ENCODE results near the gene SHH.
A peak's percentile ranks its signal among the peaks of the same experiment; 100 is the strongest.

SHH gene

DNA sequence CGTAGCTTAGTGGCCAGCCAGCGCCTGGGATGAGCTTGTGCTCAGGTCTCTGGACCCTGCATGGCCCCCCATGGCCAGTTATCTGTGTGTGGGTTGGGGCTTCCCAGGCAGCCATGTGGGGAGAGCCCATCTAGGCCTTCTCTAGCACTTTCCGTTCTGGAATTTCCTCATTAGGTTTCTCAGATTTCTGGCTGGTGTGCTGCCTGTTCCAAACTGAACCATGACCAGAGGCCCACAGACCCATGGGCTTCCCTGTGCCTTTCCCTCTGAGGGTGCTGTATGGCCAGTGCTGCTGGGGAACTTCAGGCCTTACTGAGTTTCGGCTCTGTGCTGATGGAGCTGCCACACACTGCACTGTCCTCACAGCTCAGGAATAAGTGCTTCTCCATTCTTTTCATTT is 50.2 kb downstream of the SHH start:
- TF ChIP-seq, protein P1, sequence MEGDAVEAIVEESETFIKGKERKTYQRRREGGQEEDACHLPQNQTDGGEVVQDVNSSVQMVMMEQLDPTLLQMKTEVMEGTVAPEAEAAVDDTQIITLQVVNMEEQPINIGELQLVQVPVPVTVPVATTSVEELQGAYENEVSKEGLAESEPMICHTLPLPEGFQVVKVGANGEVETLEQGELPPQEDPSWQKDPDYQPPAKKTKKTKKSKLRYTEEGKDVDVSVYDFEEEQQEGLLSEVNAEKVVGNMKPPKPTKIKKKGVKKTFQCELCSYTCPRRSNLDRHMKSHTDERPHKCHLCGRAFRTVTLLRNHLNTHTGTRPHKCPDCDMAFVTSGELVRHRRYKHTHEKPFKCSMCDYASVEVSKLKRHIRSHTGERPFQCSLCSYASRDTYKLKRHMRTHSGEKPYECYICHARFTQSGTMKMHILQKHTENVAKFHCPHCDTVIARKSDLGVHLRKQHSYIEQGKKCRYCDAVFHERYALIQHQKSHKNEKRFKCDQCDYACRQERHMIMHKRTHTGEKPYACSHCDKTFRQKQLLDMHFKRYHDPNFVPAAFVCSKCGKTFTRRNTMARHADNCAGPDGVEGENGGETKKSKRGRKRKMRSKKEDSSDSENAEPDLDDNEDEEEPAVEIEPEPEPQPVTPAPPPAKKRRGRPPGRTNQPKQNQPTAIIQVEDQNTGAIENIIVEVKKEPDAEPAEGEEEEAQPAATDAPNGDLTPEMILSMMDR (IDR thresholded peaks at IDR 0.05; ENCODE audit: low read depth, low read length, missing control alignments) = no peak
- no peaks in the 10 kb centered on the region for H3K27me3 ChIP-seq (replicated peaks)
- no peak overlapping the region for H3K27ac ChIP-seq
- in situ Hi-C loops (cut with HindIII; ENCODE audit: low pct_ligation_motif_present, low sequenced_read_pairs) = no loop called here
- no peak for DNase-seq
- peaks cover 9% of the 10 kb centered on the region for H3K36me3 ChIP-seq (replicated peaks)
- no peak overlapping the region for H3K4me3 ChIP-seq (ENCODE audit: low read depth, low read length)

DNA sequence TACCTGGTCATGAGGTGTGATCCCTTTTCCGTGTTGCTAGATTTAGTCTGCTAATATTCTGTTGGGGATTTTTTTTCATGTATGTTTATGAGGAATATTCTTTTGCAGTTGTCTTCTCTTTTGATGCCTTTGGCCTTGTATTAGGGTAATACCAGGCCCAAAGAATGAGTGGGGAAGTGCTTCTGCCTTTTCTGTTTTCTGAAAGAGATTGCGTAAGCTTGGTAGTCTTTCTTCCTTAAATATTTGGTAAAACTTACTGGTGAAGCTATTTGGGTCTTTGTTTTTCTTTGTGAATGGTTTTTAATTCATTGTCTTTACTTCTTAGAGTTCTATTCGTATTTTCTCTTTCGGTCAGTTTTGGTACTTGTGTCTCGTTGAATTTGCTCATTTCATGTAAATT is 51.1 kb downstream of the SHH start:
- in situ Hi-C loops (cut with HindIII; ENCODE audit: low pct_ligation_motif_present, low sequenced_read_pairs) = no loop called here
- Histone ChIP-seq H3K27ac (no peak overlapping the region), H3K36me3 (replicated peaks) (peaks cover 5% of the 10 kb centered on the region), H3K4me3 (ENCODE audit: low read depth, low read length) (no peak overlapping the region), H3K27me3 (replicated peaks) (no peaks in the 10 kb centered on the region)
- DNase-seq = no peak
- TF ChIP-seq, protein P1 (IDR thresholded peaks at IDR 0.05; ENCODE audit: low read depth, low read length, missing control alignments) = no peak

DNA sequence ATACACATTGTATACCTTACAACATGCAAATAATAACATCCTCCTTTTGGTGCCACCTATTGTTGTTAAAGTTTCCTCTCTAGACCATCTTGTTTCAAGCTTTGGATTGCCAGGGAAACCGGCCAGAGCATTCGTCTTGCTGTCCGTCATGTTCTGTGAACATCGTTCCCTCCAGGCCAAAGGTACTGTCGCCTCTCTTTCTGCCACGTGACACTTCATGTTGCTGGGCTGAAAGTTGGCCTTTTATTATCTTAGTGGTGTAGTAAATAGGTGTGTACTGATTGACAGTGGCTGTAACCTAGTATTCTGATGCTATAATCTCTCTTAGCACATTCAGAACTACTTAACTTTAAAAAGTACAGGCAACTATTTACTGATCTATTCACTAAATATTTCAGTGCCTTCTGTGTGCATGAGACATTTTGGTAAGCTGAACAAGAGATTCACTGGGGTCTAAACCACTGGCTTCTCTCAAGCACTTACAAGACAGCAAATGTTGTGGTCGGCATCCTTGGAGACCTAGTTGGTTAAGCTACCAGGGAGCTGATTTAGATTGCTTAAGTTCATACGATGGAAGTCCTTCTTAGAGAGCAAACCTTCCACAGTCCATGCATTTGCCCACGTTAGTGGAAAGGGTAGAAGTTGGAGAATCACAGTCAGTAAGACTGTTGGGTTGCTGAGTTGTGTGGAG is 52.4 kb downstream of the SHH start:
- TF ChIP-seq, protein P1 (IDR thresholded peaks at IDR 0.05; ENCODE audit: low read depth, low read length, missing control alignments) = no peak
- H3K27ac ChIP-seq = no peak overlapping the region
- no peaks in the 10 kb centered on the region for H3K27me3 ChIP-seq (replicated peaks)
- in situ Hi-C loops (cut with HindIII; ENCODE audit: low pct_ligation_motif_present, low sequenced_read_pairs) = no loop called here
- no peak for DNase-seq
- H3K4me3 ChIP-seq (ENCODE audit: low read depth, low read length) = no peak overlapping the region
- H3K36me3 ChIP-seq (replicated peaks) = peaks cover 5% of the 10 kb centered on the region

- Histone ChIP-seq H3K27ac (no peak overlapping the region), H3K27me3 (replicated peaks) (no peaks in the 10 kb centered on the region), H3K36me3 (replicated peaks) (peaks cover 5% of the 10 kb centered on the region), H3K4me3 (ENCODE audit: low read depth, low read length) (no peak overlapping the region)
- in situ Hi-C loops (cut with HindIII; ENCODE audit: low pct_ligation_motif_present, low sequenced_read_pairs) = no loop called here
- peak; percentile 36 for DNase-seq
- TF ChIP-seq, protein P1 (IDR thresholded peaks at IDR 0.05; ENCODE audit: low read depth, low read length, missing control alignments) = no peak
These were observed 53.9 kb downstream of the SHH start for GRCh38 chr7:155758348-155758747.

- DNase-seq = no peak
- no peak overlapping the region for H3K4me3 ChIP-seq (ENCODE audit: low read depth, low read length)
- TF ChIP-seq, protein P1 (IDR thresholded peaks at IDR 0.05; ENCODE audit: low read depth, low read length, missing control alignments) = no peak
- no peak overlapping the region for H3K27ac ChIP-seq
- in situ Hi-C loops (cut with HindIII; ENCODE audit: low pct_ligation_motif_present, low sequenced_read_pairs) = no loop called here
- peaks cover 5% of the 10 kb centered on the region for H3K36me3 ChIP-seq (replicated peaks)
- no peaks in the 10 kb centered on the region for H3K27me3 ChIP-seq (replicated peaks)
These were observed 55.9 kb downstream of the SHH start for GRCh38 chr7:155756322-155756721.

- Histone ChIP-seq H3K27ac (no peak overlapping the region), H3K27me3 (replicated peaks) (no peaks in the 10 kb centered on the region), H3K36me3 (replicated peaks) (peaks cover 1% of the 10 kb centered on the region), H3K4me3 (ENCODE audit: low read depth, low read length) (no peak overlapping the region)
- no peak for DNase-seq
- in situ Hi-C loops (cut with HindIII; ENCODE audit: low pct_ligation_motif_present, low sequenced_read_pairs) = no loop called here
- TF ChIP-seq, protein P1 (IDR thresholded peaks at IDR 0.05; ENCODE audit: low read depth, low read length, missing control alignments) = no peak
These were observed 57.2 kb downstream of the SHH start for GRCh38 chr7:155755026-155755425.

Data from brain microvascular endothelial cell (primary cell).